Daoy (cell line): Measurements from ENCODE around the gene CMIP. TPM values are rescaled to one million over a fixed set of nuclear protein-coding genes. Genes with fewer than 3 reads are reported as not detected.
A peak's percentile ranks its signal among the peaks of the same experiment; 100 is the strongest.

Experiments used
- DNase-seq: peaks from one replicate; pipeline ENCODE4 v3.0.0-alpha.2; 2015; ENCODE audit warnings: low read depth
- total RNA-seq: library from RNA; depleted of rRNA; stranded (reverse); fragments of >200 nt; shearing (Covaris generic); gene quantifications from 2 replicates; pipeline ENCODE4 v1.2.3, GENCODE V29; 2014

The CMIP gene
- total RNA-seq, 1 experiment from 2014 or later: 5.6 TPM

- DNase-seq: no peak
Measured at GRCh38 chr16:81532491-81533174, 88.0 kb downstream of the CMIP start.

- DNase-seq: no peak
Measured at GRCh38 chr16:81533175-81533507, 88.5 kb downstream of the CMIP start.

- DNase-seq: no peak
Measured at GRCh38 chr16:81535679-81536360, 91.2 kb downstream of the CMIP start.

GRCh38 chr16:81536648-81537047 is 92.0 kb downstream of the CMIP start:
- DNase-seq: no peak

GRCh38 chr16:81537721-81538561 is 93.3 kb downstream of the CMIP start:
- DNase-seq: peak; percentile 73

GRCh38 chr16:81539009-81539758 is 94.6 kb downstream of the CMIP start:
- DNase-seq: no peak

- no peak for DNase-seq
Measured at GRCh38 chr16:81539759-81540472, 95.3 kb downstream of the CMIP start.

- no peak for DNase-seq
Measured at GRCh38 chr16:81541314-81541713, 96.7 kb downstream of the CMIP start.

- no peak for DNase-seq
Measured at GRCh38 chr16:81542609-81543570, 98.3 kb downstream of the CMIP start.

- no peak for DNase-seq
Measured at GRCh38 chr16:81543571-81543970, 99.0 kb downstream of the CMIP start.

GRCh38 chr16:81544261-81544660 is 99.7 kb downstream of the CMIP start:
- DNase-seq: no peak

GRCh38 chr16:81544700-81545271 is 100.2 kb downstream of the CMIP start:
- no peak for DNase-seq

GRCh38 chr16:81545470-81546250 is 101.1 kb downstream of the CMIP start:
- DNase-seq: no peak

GRCh38 chr16:81546781-81547180 is 102.2 kb downstream of the CMIP start:
- no peak for DNase-seq

- DNase-seq: no peak
Measured at GRCh38 chr16:81547194-81547938, 102.8 kb downstream of the CMIP start.

- DNase-seq: no peak
Measured at GRCh38 chr16:81547939-81548216, 103.3 kb downstream of the CMIP start.

GRCh38 chr16:81548551-81548875 is 103.9 kb downstream of the CMIP start:
- no peak for DNase-seq

GRCh38 chr16:81548876-81549546 is 104.4 kb downstream of the CMIP start:
- no peak for DNase-seq
